PFSK-1 (cell line): ENCODE results near the gene STRIP2.

ENCODE experiments used
- POLR2AphosphoS5 ChIP-seq: IDR thresholded peaks from 2 replicates; pipeline ENCODE4 v1.6.1; 2012; ENCODE audit warnings: low read depth, mild to moderate bottlenecking, control low read depth, low read length, moderate library complexity
- REST ChIP-seq, 2 experiments: IDR thresholded peaks; 2 replicates each; pipeline versions ENCODE4 v1.6.1 to v1.8.0; 2011 to 2012; ENCODE audit warnings: low read depth in 2 of 2, low read length in 2 of 2, control low read depth in 1 of 2, inconsistent platforms in 1 of 2, mild to moderate bottlenecking in 1 of 2, moderate library complexity in 1 of 2; ENCODE audit not compliant: insufficient read depth in 1 of 2
- TAF1 ChIP-seq: IDR thresholded peaks from 2 replicates; pipeline ENCODE4 v1.6.1; 2012; ENCODE audit warnings: low read length, control low read depth, borderline replicate concordance; ENCODE audit not compliant: insufficient read depth

DNA sequence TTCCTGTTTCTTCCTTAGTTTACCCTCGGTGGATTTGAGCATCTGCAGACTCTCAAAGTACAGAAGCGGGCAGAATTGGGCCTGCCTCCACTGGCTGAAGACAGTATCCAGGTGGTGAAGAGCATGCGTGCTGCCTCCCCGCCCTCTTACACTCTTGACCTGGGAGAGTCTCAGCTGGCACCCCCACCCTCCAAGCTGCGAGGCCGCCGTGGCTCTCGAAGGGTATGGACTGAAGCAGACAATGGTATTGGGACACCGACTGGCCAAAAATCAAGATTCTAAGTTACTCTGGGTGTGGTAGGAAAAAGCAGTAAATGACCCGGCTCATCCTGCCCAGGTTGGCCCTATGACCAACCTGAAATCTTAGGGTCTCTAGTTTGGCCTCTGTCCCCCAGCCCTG lies 22.2 kb downstream of the STRIP2 start:
- TF ChIP-seq REST (IDR thresholded peaks at IDR 0.05; ENCODE audit: insufficient read depth in 1 of 2, low read depth in 2 of 2, low read length in 2 of 2) (no peak), POLR2AphosphoS5 (no peak), TAF1 (no peak)
